SKM-1 (cell line): ENCODE measurements around the gene GNE.
"Not testable (repeated sequence)": the region's sequence is repeated elsewhere in the genome, so short reads cannot be mapped to it uniquely, and the experiment has no call there.

ENCODE experiments used
- DNase-seq: peaks from one replicate; lab custom pipeline; 2025; ENCODE audit not compliant: unreplicated experiment; lab: John Stamatoyannopoulos, UW

Gene GNE

GRCh38 chr9:36208521-36209253 is 49.6 kb downstream of the GNE start:
- DNase-seq = no peak

GRCh38 chr9:36207546-36208012 is 50.7 kb downstream of the GNE start:
- no peak for DNase-seq

- DNase-seq = no peak
Measured at GRCh38 chr9:36207016-36207415, 51.2 kb downstream of the GNE start.

- DNase-seq = no peak
Measured at GRCh38 chr9:36204906-36205547, 53.2 kb downstream of the GNE start.

- no peak for DNase-seq
Measured at GRCh38 chr9:36194326-36195000, 63.8 kb downstream of the GNE start.

- DNase-seq = no peak
Measured at GRCh38 chr9:36193023-36193422, 65.2 kb downstream of the GNE start.

- DNase-seq = no peak
Measured at GRCh38 chr9:36192196-36192595, 66.1 kb downstream of the GNE start.

- no peak for DNase-seq
Measured at GRCh38 chr9:36191686-36192085, 66.6 kb downstream of the GNE start.

- no peak for DNase-seq
Measured at GRCh38 chr9:36191290-36191645, 67.0 kb downstream of the GNE start.

GRCh38 chr9:36190388-36191289 is 67.6 kb downstream of the GNE start, which contains the start of gene CLTA:
Gene CLTA (plus strand): TSS chr9:36190921. CDS start chr9:36191057, 136 bp downstream.
- peak; percentile 99 for DNase-seq

- DNase-seq = no peak
Measured at GRCh38 chr9:36189976-36190375, 68.3 kb downstream of the GNE start.

- no peak for DNase-seq
Measured at GRCh38 chr9:36188212-36188611, 70.0 kb downstream of the GNE start.

- DNase-seq = no peak
Measured at GRCh38 chr9:36187414-36187813, 70.8 kb downstream of the GNE start.

- DNase-seq = not testable (repeated sequence)
Measured at GRCh38 chr9:36180243-36180642, 78.0 kb downstream of the GNE start.

GRCh38 chr9:36177571-36177970 is 80.7 kb downstream of the GNE start:
- DNase-seq = no peak

GRCh38 chr9:36176496-36176895 is 81.8 kb downstream of the GNE start:
- DNase-seq = not testable (repeated sequence)

GRCh38 chr9:36175209-36175608 is 83.0 kb downstream of the GNE start:
- DNase-seq = not testable (repeated sequence)

- DNase-seq = no peak
Measured at GRCh38 chr9:36174731-36175130, 83.5 kb downstream of the GNE start.

GRCh38 chr9:36174271-36174670 is 84.0 kb downstream of the GNE start:
- no peak for DNase-seq

GRCh38 chr9:36173861-36174260 is 84.4 kb downstream of the GNE start:
- no peak for DNase-seq

- DNase-seq = no peak
Measured at GRCh38 chr9:36170531-36170930, 87.7 kb downstream of the GNE start.
